GM19043 (cell line): Measurements from ENCODE around the gene ZNF506.
"Not testable (repeated sequence)": the region's sequence is repeated elsewhere in the genome, so short reads cannot be mapped to it uniquely, and the experiment has no call there.

Experiments used
- ATAC-seq: cut with Tn5 transposase; IDR thresholded peaks from one replicate; pipeline ENCODE4 v1.9.1; 2021; ENCODE audit warnings: low read depth; ENCODE audit not compliant: unreplicated experiment

The ZNF506 gene

DNA sequence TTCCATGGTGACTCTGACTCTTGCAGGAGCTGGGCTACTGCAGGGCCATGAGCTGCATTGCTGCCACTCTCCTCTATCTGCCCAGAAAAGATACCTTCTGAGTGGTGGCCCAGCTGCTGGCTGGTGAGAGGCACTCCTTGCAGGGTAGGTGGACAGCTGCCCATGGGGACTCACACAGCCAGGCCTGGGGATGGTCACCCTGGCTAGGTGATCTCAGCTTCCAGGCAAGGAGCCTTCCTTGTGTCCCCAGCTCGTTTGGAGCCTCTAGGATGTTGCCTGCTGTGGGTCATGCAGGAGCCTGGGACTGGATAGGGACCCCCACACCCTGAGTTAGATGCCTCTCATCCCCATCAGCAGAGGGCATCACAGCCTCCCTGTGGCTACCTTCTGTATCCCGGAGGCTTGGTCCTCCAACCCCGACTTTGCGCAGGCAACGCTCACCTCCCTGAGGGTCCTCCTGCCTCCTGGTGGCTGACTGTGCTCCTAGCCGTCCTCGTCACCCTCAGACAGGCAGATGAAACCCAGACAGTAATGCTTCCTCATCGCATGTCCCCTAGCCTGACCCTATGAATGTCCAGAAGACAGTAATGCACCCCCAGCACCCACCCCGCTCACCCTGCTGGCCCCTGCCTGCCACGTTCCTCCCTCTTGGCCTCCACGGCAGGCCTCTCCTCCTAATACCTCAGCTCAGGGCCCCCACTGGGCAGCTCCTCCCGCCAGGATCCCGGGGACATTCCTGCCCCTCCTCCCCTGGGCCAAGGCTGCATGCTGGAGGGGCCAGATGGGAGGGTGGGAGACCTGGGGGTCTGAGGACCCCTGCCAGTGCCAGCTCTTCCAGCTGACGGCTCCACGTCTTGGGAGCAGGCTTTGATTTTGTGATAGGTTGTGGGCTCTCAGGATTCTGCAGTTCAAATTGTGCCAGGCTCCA, 75.0 kb downstream of the ZNF506 start:
- ATAC-seq: no peak

DNA sequence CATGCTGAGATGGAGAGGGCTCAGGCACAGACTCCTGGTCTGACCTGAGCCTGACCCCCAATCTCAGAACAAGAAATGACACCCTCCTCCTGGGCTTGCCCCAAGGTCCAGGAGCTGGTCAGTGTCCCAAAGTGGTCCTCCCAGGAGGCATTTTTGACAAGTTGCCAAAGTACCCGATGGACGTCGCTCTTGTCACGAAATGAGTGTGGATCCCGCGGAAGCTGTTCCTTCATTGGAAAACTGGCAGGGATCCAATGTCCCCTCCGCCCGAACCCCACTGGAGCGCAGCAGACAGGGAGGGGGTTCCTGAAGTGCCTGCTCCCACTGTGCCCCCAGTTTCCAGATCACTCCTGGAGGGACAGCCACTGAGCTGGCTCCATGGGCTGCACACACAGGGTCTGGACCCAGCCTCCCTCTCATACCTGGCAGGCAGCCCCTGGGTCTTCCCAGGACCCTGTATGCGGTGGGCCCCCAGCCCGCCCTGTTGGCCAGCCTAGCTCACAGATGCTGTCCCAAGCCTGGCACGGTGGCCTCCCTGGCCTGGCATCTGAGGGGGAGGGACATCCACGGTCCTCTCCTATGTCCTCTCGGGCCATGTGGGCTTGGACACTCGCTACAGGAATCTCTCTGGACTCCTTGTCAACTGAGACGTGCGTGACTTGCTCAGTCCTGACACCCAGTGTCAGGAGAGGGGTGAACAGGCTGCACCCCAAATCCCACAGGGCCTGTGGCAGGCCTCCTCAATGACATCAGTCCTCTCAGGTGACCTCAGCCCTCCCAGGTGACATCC, 75.9 kb downstream of the ZNF506 start:
- no peak for ATAC-seq

- ATAC-seq: no peak
These were observed 76.9 kb downstream of the ZNF506 start for GRCh38 chr19:19744641-19745040.

DNA sequence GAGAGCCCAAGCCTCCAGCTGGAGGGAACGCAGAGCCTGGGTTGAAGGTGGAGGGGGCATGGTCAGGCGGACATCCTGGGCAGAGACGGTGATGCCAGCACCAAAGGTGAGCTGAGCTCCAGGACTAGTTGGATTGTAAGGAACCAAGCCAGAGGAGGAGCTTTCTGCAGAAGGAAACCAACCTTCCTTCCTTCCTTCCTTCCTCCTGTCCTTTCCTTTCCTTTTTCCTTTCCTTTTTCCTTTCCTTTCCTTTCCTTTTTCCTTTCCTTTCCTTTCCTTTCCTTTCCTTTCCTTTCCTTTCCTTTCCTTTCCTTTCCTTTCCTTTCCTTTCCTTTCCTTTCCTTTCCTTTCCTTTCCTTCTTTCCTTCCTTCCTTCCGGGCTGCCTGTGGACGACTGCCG, 77.6 kb downstream of the ZNF506 start:
- not testable (repeated sequence) for ATAC-seq

DNA sequence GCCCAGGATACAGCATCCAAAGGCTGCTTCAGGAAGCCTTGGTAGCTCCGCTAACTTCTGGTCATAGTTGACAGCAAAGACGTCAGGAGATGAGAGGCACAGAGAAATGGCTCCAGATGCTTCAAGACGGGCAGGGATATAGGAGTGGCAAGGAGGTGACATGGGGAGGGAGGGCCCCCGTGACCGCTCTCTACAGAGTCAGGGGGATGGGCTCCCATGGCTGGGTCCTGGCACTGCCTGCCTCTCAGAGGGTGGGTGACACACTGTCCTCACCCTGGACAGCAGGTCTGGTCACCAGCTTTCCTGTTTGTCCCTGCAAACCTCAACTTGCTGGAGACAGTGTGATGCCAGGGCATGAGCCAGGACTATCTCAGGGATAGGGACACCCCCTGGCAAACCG, 78.4 kb downstream of the ZNF506 start:
- ATAC-seq: no peak

- ATAC-seq: no peak
These were observed 78.8 kb downstream of the ZNF506 start for GRCh38 chr19:19742773-19743172.
